GM12865 (cell line): Measurements from ENCODE around the gene ADM2.
"Not testable (repeated sequence)": the region's sequence is repeated elsewhere in the genome, so short reads cannot be mapped to it uniquely, and the experiment has no call there.

Source experiments
- DNase-seq: peaks from one replicate; pipeline ENCODE4 v3.0.0; 2010; ENCODE audit warnings: low read depth
- H3K4me3 ChIP-seq: 2 replicates; pipeline ENCODE4 v1.5.1; 2011; ENCODE audit warnings: mild to moderate bottlenecking, low read depth, low read length, control low read depth
- TF ChIP-seq, protein P1 (sequence below): IDR thresholded peaks from 2 replicates; pipeline ENCODE4 v1.5.1; 2011; ENCODE audit warnings: low read length, control low read depth, low read depth, inconsistent platforms; ENCODE audit not compliant: insufficient read depth; ENCODE audit errors: missing control alignments

The ADM2 gene, protein sequence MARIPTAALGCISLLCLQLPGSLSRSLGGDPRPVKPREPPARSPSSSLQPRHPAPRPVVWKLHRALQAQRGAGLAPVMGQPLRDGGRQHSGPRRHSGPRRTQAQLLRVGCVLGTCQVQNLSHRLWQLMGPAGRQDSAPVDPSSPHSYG

DNA sequence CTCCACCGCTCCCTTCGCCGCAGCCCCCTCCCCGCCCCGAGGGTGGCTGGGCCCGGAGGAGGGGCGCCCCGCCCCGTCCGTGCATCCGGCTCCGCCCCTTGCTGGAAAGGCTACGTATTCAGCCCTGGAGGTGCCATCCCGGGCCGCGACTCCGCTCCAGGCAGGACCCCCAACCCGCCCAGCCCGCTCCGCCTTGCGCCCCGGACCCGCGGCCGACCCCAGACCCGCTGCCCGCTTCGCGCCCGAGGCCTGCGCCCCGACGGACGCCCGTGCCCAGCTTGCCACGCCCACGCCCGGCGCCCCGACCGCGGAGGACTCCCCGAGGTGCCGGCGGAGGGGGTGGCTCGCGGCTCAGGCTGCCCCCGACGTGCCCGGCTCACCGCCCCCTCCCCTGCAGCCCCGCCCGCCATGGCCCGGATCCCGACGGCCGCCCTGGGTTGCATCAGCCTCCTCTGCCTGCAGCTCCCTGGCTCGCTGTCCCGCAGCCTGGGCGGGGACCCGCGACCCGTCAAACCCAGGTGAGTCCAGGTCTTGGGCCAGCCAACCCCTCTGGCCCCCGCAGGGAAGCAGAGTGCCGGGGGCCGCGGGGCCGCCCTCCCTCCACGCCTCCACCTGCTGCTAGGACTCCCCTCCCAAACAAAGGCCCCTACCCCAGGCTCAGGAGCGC is at the start of gene ADM2:
TSS of gene ADM2 (plus strand) at position 104 of the 667 bp plus-strand sequence. CDS start at position 409, 305 bp downstream.
- DNase-seq, result no peak
- H3K4me3 ChIP-seq, result peak within 1 kb of the TSS; percentile 41

DNA sequence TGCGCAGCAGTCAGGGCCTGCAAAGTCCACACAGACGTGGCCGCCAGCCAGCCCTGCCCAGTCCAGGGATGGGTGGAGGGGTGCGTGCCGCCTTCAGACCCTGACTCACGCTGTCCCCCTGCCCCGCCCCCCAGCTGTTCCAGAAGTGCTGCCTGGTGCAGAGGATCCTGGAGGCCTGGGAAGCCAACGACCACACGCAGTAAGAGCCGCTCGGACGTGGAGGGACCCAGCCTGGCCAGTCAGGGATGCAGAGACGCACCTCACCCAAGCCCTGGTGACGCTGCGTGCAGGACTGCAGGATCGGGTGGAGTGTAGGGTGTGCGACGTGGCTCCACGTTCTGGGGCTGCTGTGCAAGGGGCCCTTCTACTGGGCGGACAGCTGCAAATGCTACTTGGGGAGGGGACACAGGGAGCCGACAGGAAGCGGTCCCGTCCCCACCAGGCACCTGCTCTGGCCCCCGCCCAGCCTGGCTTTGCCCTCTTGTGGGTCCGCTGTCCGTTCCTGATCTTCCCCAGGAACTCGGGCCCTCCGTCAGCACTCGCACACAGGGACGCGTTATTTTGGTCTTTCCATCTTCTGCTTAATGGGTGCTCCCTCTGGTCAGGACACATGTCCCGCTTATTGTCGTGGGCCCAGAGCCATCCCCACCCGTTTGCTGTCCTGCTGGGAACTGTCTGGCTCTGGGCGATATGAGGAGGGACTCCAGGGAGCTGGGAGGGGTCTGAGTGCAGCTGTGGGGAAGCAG is 49.0 kb upstream of the ADM2 start:
- DNase-seq, result no peak

More for the DNA sequence above, at the start of gene ADM2:
- TF ChIP-seq, protein P1, sequence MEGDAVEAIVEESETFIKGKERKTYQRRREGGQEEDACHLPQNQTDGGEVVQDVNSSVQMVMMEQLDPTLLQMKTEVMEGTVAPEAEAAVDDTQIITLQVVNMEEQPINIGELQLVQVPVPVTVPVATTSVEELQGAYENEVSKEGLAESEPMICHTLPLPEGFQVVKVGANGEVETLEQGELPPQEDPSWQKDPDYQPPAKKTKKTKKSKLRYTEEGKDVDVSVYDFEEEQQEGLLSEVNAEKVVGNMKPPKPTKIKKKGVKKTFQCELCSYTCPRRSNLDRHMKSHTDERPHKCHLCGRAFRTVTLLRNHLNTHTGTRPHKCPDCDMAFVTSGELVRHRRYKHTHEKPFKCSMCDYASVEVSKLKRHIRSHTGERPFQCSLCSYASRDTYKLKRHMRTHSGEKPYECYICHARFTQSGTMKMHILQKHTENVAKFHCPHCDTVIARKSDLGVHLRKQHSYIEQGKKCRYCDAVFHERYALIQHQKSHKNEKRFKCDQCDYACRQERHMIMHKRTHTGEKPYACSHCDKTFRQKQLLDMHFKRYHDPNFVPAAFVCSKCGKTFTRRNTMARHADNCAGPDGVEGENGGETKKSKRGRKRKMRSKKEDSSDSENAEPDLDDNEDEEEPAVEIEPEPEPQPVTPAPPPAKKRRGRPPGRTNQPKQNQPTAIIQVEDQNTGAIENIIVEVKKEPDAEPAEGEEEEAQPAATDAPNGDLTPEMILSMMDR, result no peak

DNA sequence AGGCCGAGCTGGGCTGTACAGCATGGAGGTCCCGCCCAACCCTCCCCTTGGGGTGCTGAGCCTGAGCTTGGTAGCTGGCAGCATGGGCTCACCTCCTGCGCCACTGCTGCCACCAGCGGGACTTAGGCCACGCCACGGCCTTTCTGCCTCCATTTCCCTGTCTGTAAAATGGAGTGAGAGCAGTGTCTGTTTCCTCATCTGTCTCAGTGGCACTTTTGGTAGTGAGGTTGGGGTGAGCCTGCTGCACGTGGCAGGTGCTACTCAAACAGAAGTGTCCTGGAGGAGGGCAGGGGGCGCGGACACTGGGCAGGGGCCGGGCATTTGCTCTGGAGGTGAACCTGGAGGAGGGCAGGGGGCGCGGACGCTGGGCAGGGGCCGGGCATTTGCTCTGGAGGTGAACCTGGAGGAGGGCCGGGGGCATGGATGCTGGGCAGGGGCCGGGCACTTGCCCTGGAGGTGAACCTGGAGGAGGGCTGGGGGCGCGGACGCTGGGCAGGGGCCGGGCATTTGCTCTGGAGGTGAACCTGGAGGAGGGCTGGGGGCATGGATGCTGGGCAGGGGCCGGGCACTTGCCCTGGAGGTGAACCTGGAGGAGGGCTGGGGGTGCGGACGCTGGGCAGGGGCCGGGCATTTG is 48.3 kb upstream of the ADM2 start:
- not testable (repeated sequence) for DNase-seq, H3K4me3 ChIP-seq

More for the DNA sequence above, 49.0 kb upstream of the ADM2 start:
- no peak overlapping the region for H3K4me3 ChIP-seq
- TF ChIP-seq, protein P1, result no peak

DNA sequence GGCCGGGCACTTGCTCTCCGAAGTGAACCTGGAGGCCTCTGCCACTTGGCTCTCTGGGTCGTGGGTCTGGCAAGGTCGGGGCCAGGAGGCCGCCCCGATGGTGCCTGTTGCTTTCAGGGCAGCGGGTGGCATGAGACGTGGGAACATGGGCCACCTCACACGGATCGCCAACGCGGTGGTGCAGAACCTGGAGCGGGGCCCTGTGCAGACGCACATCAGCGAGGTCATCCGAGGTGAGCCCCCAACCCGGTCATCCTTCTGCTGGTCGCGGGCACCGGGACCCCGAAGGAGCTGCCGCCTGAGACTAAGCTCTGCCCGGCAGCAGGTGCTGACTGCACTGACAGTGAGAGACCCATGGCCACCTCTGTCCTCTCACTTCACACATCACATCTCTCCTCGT is 46.5 kb upstream of the ADM2 start:
- TF ChIP-seq, protein P1, result no peak
- no peak overlapping the region for H3K4me3 ChIP-seq
- peak; percentile 1 for DNase-seq

DNA sequence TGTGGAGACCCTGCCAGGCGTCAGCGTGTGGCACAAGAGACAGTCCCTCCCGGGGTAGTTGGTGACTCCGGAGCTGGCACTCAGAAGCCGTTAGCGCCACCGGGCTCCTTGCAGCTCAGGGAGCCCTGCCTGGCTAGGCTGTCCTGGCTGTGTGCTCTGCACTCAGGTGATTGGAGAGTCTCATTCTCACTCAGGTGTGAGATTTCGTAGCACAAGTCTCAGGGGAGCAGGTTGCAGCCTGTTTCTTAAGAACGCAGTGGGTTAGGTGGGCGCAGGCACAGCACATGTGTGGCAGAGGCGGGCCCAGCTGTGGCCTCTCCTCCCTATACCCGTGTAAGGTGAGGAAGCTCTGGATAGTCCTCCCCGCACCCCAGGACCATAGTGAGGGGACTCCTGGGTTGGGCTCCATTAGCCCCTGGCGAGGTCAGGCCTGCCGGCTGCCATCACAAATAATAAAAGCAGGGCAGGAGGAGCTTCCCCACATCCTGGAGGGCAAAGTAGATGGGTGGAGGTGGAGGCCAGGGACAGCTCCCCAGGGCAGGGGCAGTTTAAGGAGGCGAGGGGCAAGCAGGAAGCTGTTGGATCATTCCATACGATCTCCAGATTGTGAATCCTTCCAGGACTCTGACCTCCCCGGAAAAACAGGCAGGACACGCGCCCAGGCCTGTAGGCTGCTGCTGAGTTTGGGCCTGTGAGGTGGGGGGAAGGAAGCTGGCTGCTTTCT is 45.9 kb upstream of the ADM2 start:
- TF ChIP-seq, protein P1, result no peak
- no peak for DNase-seq
- no peak overlapping the region for H3K4me3 ChIP-seq

DNA sequence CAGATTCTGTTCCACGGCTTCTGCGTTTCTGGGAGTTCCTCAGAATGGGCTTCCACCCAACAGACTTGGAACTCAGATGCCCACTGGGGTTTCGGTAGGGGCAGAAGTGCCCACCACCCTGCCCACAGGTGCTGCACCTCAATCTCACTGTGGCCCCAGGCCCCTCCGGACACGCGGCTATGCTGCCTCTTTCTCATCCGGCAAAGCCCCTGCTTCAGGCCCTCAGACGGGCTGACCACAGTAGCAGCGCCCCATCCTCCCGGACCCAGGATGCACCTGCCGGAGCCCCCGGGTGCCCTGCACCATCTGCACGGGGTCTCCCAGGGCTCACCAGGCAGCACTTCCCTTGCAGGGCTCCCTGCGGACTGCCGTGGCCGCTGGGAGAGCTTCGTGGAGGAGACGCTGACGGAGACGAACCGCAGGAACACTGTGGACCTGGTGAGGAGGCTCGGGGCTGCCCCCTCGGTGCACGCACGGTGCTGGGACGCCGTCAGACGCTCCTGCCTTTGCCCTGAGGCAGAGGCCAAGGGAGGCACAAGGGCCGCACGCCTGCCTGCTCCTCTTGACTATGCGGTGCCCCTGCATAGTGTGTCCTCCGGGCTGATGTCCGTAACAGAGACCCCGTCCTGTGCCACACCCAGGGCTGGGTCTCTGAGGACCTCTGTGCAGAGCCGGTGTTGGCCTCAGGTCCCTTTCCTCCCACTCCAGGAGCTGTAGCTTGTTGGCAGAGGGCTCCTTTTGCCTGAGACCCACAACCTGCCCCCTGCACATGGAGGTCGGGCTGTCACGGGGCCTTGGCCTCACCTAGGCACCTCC is 45.1 kb upstream of the ADM2 start:
- no peak for DNase-seq
- TF ChIP-seq, protein P1, result no peak
- H3K4me3 ChIP-seq, result no peak overlapping the region
